Measurements from ENCODE around the gene F8.

DNA sequence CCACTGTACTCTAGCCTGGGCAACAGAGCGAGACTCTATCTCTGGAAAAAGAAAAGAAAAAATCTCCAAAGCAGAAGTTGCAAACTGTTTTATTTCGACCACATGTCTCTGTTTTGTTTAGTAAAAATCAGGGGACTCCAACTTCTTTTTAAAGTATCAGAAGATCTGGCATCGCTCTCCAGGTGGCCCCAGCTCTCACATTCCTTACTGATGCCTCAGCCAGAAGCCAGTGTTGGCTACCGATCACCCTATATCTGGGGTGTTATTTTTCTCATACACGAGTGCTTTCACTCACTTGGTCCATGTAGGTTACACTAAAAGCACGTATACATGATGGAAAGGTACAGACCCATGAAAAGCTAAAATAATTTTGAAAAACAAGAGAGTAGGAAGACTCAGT is 225.5 kb downstream of the F8 start:
- TF ChIP-seq SUZ12 (IDR thresholded peaks at IDR 0.05; ENCODE audit: extremely low read depth, insufficient read depth, insufficient read length) (no peak), ZNF274 (IDR thresholded peaks at IDR 0.05; ENCODE audit: low read depth, low read length) (no peak)

All from NT2/D1 (cell line).